NT2/D1 (cell line): Measurements from ENCODE around the gene EFS.
"Not testable (repeated sequence)": the region's sequence is repeated elsewhere in the genome, so short reads cannot be mapped to it uniquely, and the experiment has no call there.

Source experiments
- DNase-seq: peaks from one replicate; pipeline ENCODE4 v3.0.0-alpha.2; 2011; ENCODE audit warnings: low read depth, low spot score
- H3K27me3 ChIP-seq: 2 replicates; pipeline ENCODE4 v1.6.0; 2011; ENCODE audit warnings: mild to moderate bottlenecking; ENCODE audit not compliant: insufficient read length, insufficient read depth
- H3K36me3 ChIP-seq: 2 replicates; pipeline ENCODE4 v1.6.1; 2011; ENCODE audit warnings: mild to moderate bottlenecking, low read length, mixed read lengths; ENCODE audit not compliant: insufficient read depth, insufficient read length
- H3K4me1 ChIP-seq: 2 replicates; pipeline ENCODE4 v1.5.1; 2011; ENCODE audit not compliant: insufficient read depth, insufficient read length
- H3K4me3 ChIP-seq: 2 replicates; pipeline ENCODE4 v1.5.1; 2011; ENCODE audit warnings: low read depth; ENCODE audit not compliant: insufficient read length
- H3K9ac ChIP-seq: 2 replicates; pipeline ENCODE4 v1.6.0; 2011; ENCODE audit warnings: low read depth; ENCODE audit not compliant: insufficient read length
- H3K9me3 ChIP-seq: 2 replicates; pipeline ENCODE4 v1.5.1; 2011; ENCODE audit warnings: mild to moderate bottlenecking, low read length; ENCODE audit not compliant: insufficient read depth
- SUZ12 ChIP-seq: IDR thresholded peaks from 2 replicates; pipeline ENCODE4 v1.6.1; 2011; ENCODE audit not compliant: insufficient read length, insufficient read depth; ENCODE audit errors: extremely low read depth
- YY1 ChIP-seq: IDR thresholded peaks from 2 replicates; pipeline ENCODE4 v1.6.1; 2011; ENCODE audit not compliant: insufficient read length, insufficient read depth
- ZNF274 ChIP-seq: IDR thresholded peaks from 2 replicates; pipeline ENCODE4 v1.6.1; 2011; ENCODE audit warnings: mild to moderate bottlenecking, low read depth, low read length

Gene EFS

GRCh38 chr14:23396781-23397407 is 31.9 kb upstream of the EFS start:
- Histone ChIP-seq H3K36me3 (no peaks in the 10 kb centered on the region), H3K9ac (no peak overlapping the region), H3K27me3 (no peaks in the 10 kb centered on the region), H3K4me3 (no peak overlapping the region), H3K4me1 (no peaks in the 10 kb centered on the region), H3K9me3 (no peaks in the 10 kb centered on the region)
- DNase-seq: no peak
- TF ChIP-seq SUZ12 (no peak), ZNF274 (no peak), YY1 (no peak)

- TF ChIP-seq YY1: no peak
- TF ChIP-seq SUZ12: no peak
- TF ChIP-seq ZNF274: no peak
- Histone ChIP-seq H3K4me1 (no peaks in the 10 kb centered on the region), H3K9ac (no peak overlapping the region), H3K4me3 (no peak overlapping the region), H3K9me3 (no peaks in the 10 kb centered on the region), H3K27me3 (no peaks in the 10 kb centered on the region), H3K36me3 (no peaks in the 10 kb centered on the region)
- DNase-seq: no peak
Measured at GRCh38 chr14:23396126-23396525, 31.2 kb upstream of the EFS start.

GRCh38 chr14:23392613-23393012 is 27.6 kb upstream of the EFS start:
- H3K4me1 ChIP-seq: peaks cover 12% of the 10 kb centered on the region
- no peaks in the 10 kb centered on the region for H3K36me3 ChIP-seq
- no peaks in the 10 kb centered on the region for H3K27me3 ChIP-seq
- TF ChIP-seq ZNF274 (no peak), YY1 (no peak), SUZ12 (no peak)
- H3K4me3 ChIP-seq: no peak overlapping the region
- no peaks in the 10 kb centered on the region for H3K9me3 ChIP-seq
- H3K9ac ChIP-seq: no peak overlapping the region
- DNase-seq: no peak

- H3K4me1 ChIP-seq: peaks cover 12% of the 10 kb centered on the region
- H3K9ac ChIP-seq, H3K27me3 ChIP-seq, H3K36me3 ChIP-seq, H3K9me3 ChIP-seq, DNase-seq, H3K4me3 ChIP-seq: not testable (repeated sequence)
Measured at GRCh38 chr14:23389871-23390270, 24.9 kb upstream of the EFS start.

GRCh38 chr14:23389396-23389795 is 24.4 kb upstream of the EFS start:
- no peaks in the 10 kb centered on the region for H3K9me3 ChIP-seq
- peaks cover 5% of the 10 kb centered on the region for H3K36me3 ChIP-seq
- H3K4me3 ChIP-seq: no peak overlapping the region
- H3K9ac ChIP-seq: no peak overlapping the region
- H3K27me3 ChIP-seq: no peaks in the 10 kb centered on the region
- no peak for TF ChIP-seq ZNF274
- TF ChIP-seq YY1: no peak
- no peak for TF ChIP-seq SUZ12
- DNase-seq: no peak
- peaks cover 12% of the 10 kb centered on the region for H3K4me1 ChIP-seq

- no peaks in the 10 kb centered on the region for H3K27me3 ChIP-seq
- no peak overlapping the region for H3K9ac ChIP-seq
- H3K9me3 ChIP-seq: no peaks in the 10 kb centered on the region
- peaks cover 5% of the 10 kb centered on the region for H3K36me3 ChIP-seq
- DNase-seq: no peak
- peaks cover 12% of the 10 kb centered on the region for H3K4me1 ChIP-seq
- H3K4me3 ChIP-seq: no peak overlapping the region
- TF ChIP-seq YY1: no peak
- no peak for TF ChIP-seq ZNF274
- TF ChIP-seq SUZ12: no peak
Measured at GRCh38 chr14:23388996-23389395, 24.0 kb upstream of the EFS start.

GRCh38 chr14:23387916-23388882 is 23.2 kb upstream of the EFS start:
- H3K4me3 ChIP-seq: no peak overlapping the region
- no peaks in the 10 kb centered on the region for H3K27me3 ChIP-seq
- H3K9ac ChIP-seq: no peak overlapping the region
- no peak for DNase-seq
- TF ChIP-seq ZNF274 (no peak), SUZ12 (no peak), YY1 (no peak)
- H3K36me3 ChIP-seq: peaks cover 8% of the 10 kb centered on the region
- no peaks in the 10 kb centered on the region for H3K9me3 ChIP-seq
- peaks cover 12% of the 10 kb centered on the region for H3K4me1 ChIP-seq
